Ramos (cell line): ENCODE data around the gene GALNT5.

ENCODE experiments used
- in situ Hi-C: fragments of 300-500 bp; cut with MboI; formaldehyde crosslinking; loops from one replicate; pipeline ENCODE4 v1.14.3; 2022; ENCODE audit warnings: low sequenced_read_pairs; ENCODE audit not compliant: unreplicated experiment

Gene GALNT5

DNA sequence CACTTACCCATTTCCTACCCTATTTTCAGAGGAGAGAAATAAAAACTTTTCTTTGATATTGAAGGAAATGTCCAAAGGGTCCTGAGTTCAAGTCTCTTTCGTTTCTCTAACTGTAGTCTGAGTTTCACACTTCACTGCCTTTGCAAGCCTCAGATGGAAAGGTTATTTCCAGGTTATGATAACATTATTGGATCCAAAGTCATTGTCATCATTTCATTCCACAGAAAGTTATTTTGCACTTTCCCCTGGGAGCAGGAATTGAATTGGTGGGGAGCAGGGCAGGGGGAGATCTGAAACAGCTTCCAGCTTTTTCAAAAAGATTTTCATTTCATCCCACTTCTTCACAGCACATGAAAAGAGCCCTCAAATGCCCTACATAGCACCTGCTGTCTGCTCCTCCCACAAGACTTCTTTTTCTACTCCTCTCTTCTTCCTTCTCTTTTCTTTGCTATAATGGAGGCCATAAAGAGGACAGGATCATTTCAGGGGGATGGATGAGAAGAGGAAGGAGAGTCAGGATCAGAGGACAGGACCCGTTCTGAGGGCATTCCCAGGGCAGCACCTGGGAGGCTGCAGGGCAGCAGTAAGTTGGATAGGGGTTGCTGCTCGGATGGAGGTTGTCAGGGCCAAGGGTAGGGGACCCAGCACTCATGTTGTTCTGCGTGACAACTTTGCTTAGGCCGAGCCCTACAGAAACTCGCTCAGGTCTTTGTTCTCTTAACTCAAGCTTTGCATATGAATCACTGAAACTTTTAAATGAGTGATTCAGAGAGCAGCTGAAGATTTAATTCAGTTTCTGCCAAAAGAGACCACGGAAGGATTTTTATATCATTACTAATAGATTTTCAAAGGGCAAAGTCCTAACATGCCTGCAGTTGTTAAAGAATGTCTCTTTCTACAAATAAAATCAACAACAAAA is 11.4 kb upstream of the GALNT5 start:
- in situ Hi-C loops: no loop called here

GRCh38 chr2:157246765-157247407 is 10.6 kb upstream of the GALNT5 start:
- in situ Hi-C loops: no loop called here

DNA sequence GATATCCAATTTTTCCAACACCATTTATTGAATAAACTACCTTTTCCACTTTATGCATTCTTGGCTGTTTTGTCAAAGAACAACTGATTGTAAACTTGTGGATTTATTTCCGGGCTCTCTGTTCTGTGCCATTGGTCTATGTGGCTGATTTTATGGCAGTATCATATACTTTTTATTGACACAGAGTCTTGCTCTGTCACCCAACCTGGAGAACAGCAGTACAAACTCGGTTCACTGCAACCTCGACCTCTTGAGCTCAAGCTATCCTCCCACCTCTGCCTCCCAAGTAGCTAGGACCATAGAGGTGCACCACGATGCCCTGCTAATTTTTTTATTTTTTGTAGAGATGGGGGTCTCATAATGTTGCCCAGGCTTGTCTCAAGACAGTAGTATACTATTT is 6.7 kb upstream of the GALNT5 start:
- in situ Hi-C loops: no loop called here

GRCh38 chr2:157251932-157252331 is 5.6 kb upstream of the GALNT5 start:
- in situ Hi-C loops: no loop called here

- in situ Hi-C loops: no loop called here
Measured at GRCh38 chr2:157252529-157252928, 5.0 kb upstream of the GALNT5 start.

DNA sequence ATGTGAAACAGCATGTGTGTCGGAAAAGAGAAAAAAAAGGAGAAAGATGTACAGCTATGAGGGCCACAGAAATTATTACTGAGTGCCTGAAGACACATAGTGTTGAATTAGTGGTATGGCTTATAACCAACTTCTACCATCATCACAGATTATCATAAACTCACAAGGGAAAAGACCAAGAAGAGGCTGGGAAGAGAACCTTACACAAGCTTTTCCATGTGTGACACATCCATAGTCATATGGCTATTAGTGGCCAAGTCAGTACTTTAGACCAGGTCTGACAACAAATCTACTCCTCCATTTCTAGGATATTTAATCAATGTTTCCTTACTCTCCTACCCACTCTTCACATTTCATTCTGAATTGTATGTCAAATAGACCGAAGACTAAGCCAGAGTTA is 3.5 kb upstream of the GALNT5 start:
- in situ Hi-C loops: no loop called here

- in situ Hi-C loops: no loop called here
Measured at GRCh38 chr2:157255746-157256145, 1.8 kb upstream of the GALNT5 start.

- in situ Hi-C loops: no loop called here
Measured at GRCh38 chr2:157256626-157257025, 879 bp upstream of the GALNT5 start.

DNA sequence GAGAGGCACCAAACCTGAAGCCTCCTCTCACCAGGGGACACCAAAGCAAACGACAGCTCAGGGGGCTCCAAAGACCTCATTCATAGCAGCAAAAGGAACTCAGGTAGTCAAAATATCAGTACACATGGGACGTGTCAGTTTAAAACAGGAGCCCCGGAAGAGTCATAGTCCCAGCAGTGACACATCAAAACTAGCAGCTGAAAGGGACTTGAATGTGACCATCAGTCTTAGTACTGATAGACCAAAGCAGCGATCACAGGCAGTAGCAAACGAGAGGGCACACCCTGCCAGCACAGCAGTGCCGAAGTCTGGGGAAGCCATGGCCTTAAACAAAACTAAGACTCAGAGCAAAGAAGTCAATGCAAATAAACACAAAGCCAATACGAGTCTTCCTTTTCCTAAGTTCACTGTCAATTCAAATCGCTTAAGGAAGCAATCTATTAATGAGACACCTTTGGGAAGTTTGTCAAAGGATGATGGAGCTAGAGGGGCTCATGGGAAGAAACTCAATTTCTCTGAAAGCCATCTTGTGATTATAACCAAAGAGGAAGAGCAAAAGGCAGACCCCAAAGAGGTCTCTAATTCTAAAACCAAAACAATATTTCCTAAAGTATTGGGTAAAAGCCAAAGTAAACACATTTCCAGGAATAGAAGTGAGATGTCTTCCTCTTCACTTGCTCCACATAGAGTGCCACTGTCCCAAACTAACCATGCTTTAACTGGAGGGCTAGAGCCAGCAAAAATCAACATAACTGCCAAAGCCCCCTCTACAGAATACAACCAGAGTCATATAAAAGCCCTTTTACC is 1.2 kb downstream of the GALNT5 start:
- in situ Hi-C loops: no loop called here

DNA sequence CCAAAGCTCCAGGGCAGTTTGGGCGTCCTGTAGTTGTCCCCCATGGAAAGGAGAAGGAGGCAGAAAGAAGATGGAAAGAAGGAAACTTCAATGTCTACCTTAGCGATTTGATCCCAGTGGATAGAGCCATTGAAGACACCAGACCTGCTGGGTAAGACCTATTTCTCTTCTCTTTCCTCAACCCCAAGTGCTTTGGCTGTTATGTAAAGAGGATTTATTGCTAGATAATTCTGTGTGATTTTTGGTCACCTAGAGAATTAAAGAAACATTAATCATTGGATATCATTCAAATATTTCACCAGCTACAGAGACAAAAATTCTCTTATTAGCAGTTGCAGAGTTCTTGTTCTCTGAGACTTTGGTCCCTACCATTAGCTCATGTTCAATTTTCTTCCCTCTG is 1.9 kb downstream of the GALNT5 start:
- in situ Hi-C loops: no loop called here

- in situ Hi-C loops: no loop called here
Measured at GRCh38 chr2:157259960-157260359, 2.5 kb downstream of the GALNT5 start.

DNA sequence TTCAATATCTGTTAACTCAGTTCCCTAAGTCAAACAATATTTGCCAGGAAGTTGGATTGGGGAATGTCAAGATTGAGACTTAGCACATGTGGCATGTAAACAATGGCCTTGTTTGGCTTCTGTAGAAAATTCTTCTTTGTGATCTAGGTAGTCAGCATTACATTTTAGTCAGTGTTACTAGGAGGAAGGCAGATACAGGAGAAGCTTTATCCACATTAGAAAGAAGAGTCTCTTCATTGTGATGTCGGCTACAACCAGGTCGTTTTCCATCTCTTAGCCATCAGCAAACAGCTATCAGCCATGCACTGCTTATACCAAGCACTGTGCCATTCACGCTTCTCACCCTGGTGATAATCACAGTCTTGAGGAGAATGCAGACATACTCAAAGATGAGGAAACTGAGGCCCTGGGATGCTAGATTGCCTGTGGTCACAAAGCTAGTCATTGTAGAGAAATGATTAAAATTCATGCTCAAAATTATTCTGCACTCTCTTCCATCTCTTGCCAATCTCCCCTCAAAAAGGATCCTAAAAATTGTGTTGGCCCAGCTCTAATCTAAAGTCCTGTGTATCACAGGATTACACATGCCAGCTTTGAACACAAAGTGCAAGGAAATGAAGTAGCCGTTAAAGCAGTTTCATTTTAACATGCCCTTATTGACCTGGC is 3.2 kb downstream of the GALNT5 start:
- in situ Hi-C loops: no loop called here

DNA sequence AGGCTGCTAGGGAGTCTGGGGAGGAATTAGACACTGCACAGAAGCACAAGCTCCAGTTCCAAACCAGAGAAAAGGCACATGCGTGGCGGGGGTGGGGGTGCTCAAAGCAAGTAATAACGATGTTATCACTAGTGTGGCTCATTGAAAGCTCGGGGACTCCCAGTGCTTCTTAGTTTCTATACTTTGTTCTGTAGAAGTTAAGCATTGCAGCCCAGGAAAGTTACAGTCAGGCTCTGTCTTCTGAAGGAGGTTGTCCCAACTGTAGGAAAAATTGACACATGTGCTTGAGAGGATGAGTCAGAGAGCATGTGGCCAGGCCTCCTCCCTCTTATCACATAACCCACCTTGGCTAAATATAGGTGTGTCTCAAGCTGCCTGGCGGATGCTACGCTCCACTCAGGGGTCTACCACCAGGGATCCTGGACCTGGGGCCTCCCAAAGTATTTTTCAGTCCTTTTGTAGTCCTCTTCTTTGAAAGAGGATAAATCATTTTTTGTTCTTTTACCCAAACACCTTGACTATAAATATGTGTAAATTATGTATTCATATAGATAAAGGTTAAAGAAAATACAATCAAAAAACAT is 3.8 kb downstream of the GALNT5 start:
- in situ Hi-C loops: no loop called here

GRCh38 chr2:157262248-157262647 is 4.7 kb downstream of the GALNT5 start:
- in situ Hi-C loops: no loop called here

- in situ Hi-C loops: no loop called here
Measured at GRCh38 chr2:157264099-157264498, 6.6 kb downstream of the GALNT5 start.

GRCh38 chr2:157265825-157266224 is 8.3 kb downstream of the GALNT5 start:
- in situ Hi-C loops: no loop called here

- in situ Hi-C loops: no loop called here
Measured at GRCh38 chr2:157267476-157267875, 10.0 kb downstream of the GALNT5 start.

DNA sequence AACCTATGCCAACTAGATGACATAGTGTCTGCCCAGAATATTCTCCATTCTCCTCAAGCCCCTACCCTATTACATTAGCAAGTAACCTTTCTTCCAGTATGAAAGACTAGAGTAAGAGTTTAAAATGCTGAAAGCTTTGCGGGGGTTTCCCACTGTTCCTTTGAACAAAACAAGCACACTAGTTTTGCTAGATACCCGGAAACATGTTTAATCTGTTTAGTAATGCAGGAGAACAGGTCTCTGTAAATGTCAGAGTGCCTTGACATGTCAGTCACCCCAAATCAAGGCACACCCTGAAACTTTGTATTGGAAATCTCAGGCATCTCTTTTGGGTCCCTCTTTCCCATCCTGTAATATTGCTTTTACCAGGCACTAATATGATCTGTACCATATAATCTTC is 11.6 kb downstream of the GALNT5 start:
- in situ Hi-C loops: no loop called here

GRCh38 chr2:157269922-157270321 is 12.4 kb downstream of the GALNT5 start:
- in situ Hi-C loops: no loop called here

DNA sequence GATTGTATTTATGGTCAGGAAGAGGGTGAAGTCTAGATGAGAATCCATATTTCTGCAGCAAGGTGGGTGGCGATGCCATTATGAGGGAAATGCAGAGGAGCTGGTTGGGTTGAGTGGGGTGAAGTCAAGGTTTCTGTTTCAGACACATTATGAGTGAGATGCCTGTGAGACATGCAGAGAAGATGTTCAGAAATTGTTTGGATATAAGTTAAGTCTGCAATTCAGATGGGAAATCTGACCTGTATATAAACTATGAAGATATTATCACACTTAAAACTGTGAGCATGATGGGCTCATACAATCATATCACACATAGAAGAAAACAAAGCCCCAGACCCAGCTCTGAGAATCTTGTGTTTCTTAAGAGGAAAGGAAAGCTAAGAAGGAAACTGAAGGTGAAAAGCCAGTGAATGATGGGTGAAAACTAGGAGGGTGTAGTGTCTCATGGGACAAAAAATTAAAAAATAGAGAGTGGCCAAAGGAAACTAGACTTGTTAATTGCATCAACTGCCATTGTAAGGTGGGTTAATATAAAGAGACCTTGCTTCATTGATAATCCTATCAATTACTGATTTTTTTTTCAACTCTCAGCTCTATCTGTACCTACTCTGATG is 14.2 kb downstream of the GALNT5 start:
- in situ Hi-C loops: no loop called here
